Islet precursor cell (in vitro differentiated cells): ENCODE data around the gene SCARB1.
"Not testable (repeated sequence)": the region's sequence is repeated elsewhere in the genome, so short reads cannot be mapped to it uniquely, and the experiment has no call there.

Experiments
- DNase-seq: peaks from one replicate; pipeline ENCODE4 v3.0.0-alpha.2; 2018

The SCARB1 gene

GRCh38 chr12:124883263-124884130 lies 19.8 kb upstream of the SCARB1 start:
- DNase-seq, result peak; percentile 83

- no peak for DNase-seq
Observed at GRCh38 chr12:124881123-124881522, 17.5 kb upstream of the SCARB1 start.

GRCh38 chr12:124880335-124880734 lies 16.7 kb upstream of the SCARB1 start:
- DNase-seq, result not testable (repeated sequence)

- DNase-seq, result no peak
Observed at GRCh38 chr12:124878795-124879516, 15.3 kb upstream of the SCARB1 start.

- no peak for DNase-seq
Observed at GRCh38 chr12:124877423-124877822, 13.8 kb upstream of the SCARB1 start.

- no peak for DNase-seq
Observed at GRCh38 chr12:124876171-124876570, 12.5 kb upstream of the SCARB1 start.

- no peak for DNase-seq
Observed at GRCh38 chr12:124875803-124876132, 12.1 kb upstream of the SCARB1 start.

- DNase-seq, result peak; percentile 53
Observed at GRCh38 chr12:124874988-124875802, 11.5 kb upstream of the SCARB1 start.

- no peak for DNase-seq
Observed at GRCh38 chr12:124874188-124874587, 10.5 kb upstream of the SCARB1 start.

GRCh38 chr12:124872068-124872719 lies 8.5 kb upstream of the SCARB1 start:
- peak; percentile 71 for DNase-seq

- peak; percentile 58 for DNase-seq
Observed at GRCh38 chr12:124871297-124871696, 7.6 kb upstream of the SCARB1 start.

GRCh38 chr12:124870515-124870914 lies 6.9 kb upstream of the SCARB1 start:
- DNase-seq, result no peak

GRCh38 chr12:124869059-124869665 lies 5.5 kb upstream of the SCARB1 start:
- DNase-seq, result peak; percentile 79

GRCh38 chr12:124868252-124869058 lies 4.8 kb upstream of the SCARB1 start:
- DNase-seq, result no peak

- no peak for DNase-seq
Observed at GRCh38 chr12:124867401-124867930, 3.8 kb upstream of the SCARB1 start.

GRCh38 chr12:124866883-124867400 lies 3.3 kb upstream of the SCARB1 start:
- DNase-seq, result no peak

- DNase-seq, result no peak
Observed at GRCh38 chr12:124866195-124866882, 2.7 kb upstream of the SCARB1 start.

GRCh38 chr12:124865728-124866127 lies 2.1 kb upstream of the SCARB1 start:
- DNase-seq, result no peak

- DNase-seq, result no peak
Observed at GRCh38 chr12:124864326-124864752, 675 bp upstream of the SCARB1 start.

GRCh38 chr12:124862768-124863415 lies 772 bp downstream of the SCARB1 start:
- DNase-seq, result peak; percentile 78
